IPS-20b (cell line): ENCODE measurements around the gene CEP104.
"Not testable (repeated sequence)": the region's sequence is repeated elsewhere in the genome, so short reads cannot be mapped to it uniquely, and the experiment has no call there.

ENCODE experiments used
- H3K27ac ChIP-seq: one replicate; pipeline ENCODE4 v1.5.1; 2013; ENCODE audit warnings: low read length
- H3K27me3 ChIP-seq: 2 replicates; pipeline ENCODE4 v1.6.1; 2013; ENCODE audit warnings: mild to moderate bottlenecking, low read length, inconsistent platforms; ENCODE audit not compliant: insufficient read depth
- H3K36me3 ChIP-seq: 2 replicates; pipeline ENCODE4 v1.6.1; 2013; ENCODE audit warnings: low read depth, mild to moderate bottlenecking, inconsistent platforms, low read length, moderate library complexity; ENCODE audit not compliant: insufficient read depth
- H3K4me1 ChIP-seq: 2 replicates; pipeline ENCODE4 v1.6.1; 2013; ENCODE audit warnings: mild to moderate bottlenecking, control low read depth, inconsistent platforms, low read length, moderate library complexity; ENCODE audit not compliant: insufficient read depth
- H3K4me3 ChIP-seq: 2 replicates; pipeline ENCODE4 v1.5.1; 2013; ENCODE audit warnings: mild to moderate bottlenecking, low read length, inconsistent platforms
- H3K9ac ChIP-seq: 2 replicates; pipeline ENCODE4 v1.6.1; 2013; ENCODE audit warnings: low read depth, mild to moderate bottlenecking, inconsistent platforms, low read length, moderate library complexity
- H3K9me3 ChIP-seq: 2 replicates; pipeline ENCODE4 v1.6.1; 2013; ENCODE audit warnings: mild to moderate bottlenecking, low read depth, low read length, inconsistent platforms; ENCODE audit not compliant: insufficient read depth

The CEP104 gene

GRCh38 chr1:3820316-3820715, 36.7 kb downstream of the CEP104 start:
- Histone ChIP-seq H3K9ac (no peak overlapping the region), H3K36me3 (peaks cover 12% of the 10 kb centered on the region), H3K4me3 (no peak overlapping the region), H3K9me3 (no peaks in the 10 kb centered on the region), H3K4me1 (no peaks in the 10 kb centered on the region), H3K27ac (no peak overlapping the region), H3K27me3 (no peaks in the 10 kb centered on the region)

DNA sequence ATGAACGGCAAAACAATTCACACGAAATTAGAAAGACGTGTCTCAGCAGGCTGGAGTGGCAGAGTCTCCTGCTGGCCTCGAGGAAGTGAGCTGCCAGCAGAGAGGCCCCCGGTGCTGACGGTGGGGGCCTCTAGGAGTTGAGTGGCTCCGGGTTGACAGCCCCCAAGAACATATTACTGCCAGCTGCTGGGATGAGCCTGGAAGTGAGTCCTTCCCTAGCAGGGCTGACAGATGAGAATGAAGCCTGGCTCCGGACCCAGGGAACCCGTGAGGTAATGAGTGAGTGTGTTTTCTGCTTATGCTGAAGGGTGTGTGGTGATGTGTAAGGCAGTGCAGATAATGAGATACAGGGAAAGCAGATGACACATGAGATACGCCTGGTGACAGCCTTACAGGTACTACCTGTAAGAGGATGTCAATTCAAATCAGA, 37.2 kb downstream of the CEP104 start:
- Histone ChIP-seq H3K9ac (no peak overlapping the region), H3K9me3 (no peaks in the 10 kb centered on the region), H3K36me3 (peaks cover 10% of the 10 kb centered on the region; the same call in 1 of the 2 replicates), H3K27me3 (no peaks in the 10 kb centered on the region), H3K4me3 (no peak overlapping the region), H3K4me1 (no peaks in the 10 kb centered on the region), H3K27ac (no peak overlapping the region)

DNA sequence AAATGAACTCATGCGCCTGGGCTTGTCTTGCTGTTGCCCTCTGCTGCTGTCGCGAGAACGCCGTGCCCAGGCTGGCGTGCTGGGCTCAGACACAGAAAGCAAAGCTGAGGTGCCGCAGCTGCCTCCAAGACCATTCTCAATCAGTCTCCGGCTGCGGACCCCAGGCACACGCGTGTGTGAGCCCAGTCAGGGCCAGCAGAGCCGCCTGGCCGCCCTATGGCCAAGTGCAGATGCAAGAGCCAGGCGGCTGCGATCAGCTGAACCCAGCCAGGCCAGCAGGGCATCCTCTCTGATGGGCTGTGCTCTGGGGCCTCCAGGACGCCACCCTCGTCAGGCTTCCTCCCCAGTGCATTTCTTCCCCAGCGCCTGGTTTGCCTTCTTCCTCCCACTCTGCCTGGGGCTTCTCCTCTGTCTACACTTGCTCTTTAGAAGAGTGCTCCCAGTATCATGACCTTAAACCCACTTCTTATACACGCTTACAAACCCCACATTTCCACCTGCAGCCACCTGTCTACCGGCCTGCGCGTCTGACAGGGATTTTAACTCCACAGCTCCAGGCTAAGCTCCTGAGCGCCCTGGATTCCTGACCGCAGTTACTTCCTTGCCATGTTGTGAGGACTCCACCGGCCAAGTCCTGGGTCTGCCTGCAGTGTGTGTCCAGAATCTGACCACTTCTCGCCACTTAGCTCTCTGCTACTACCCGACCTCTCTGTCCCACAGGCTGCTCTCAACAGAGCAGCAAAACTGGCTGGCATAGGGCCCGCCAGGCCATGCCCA, 39.0 kb downstream of the CEP104 start:
- Histone ChIP-seq H3K27me3 (no peaks in the 10 kb centered on the region), H3K4me3 (no peak overlapping the region), H3K27ac (no peak overlapping the region), H3K4me1 (no peaks in the 10 kb centered on the region), H3K9me3 (no peaks in the 10 kb centered on the region), H3K9ac (no peak overlapping the region; the same call in 1 of the 2 replicates), H3K36me3 (peaks cover 5% of the 10 kb centered on the region; the same call in 1 of the 2 replicates)

- peaks cover 5% of the 10 kb centered on the region; the same call in 1 of the 2 replicates for H3K36me3 ChIP-seq
- no peak overlapping the region for H3K4me3 ChIP-seq
- H3K9me3 ChIP-seq: no peaks in the 10 kb centered on the region
These were observed 39.8 kb downstream of the CEP104 start for GRCh38 chr1:3817138-3817740.

GRCh38 chr1:3816331-3817137, 40.5 kb downstream of the CEP104 start:
- H3K9ac ChIP-seq: no peak overlapping the region
- no peak overlapping the region for H3K4me3 ChIP-seq
- no peak overlapping the region for H3K27ac ChIP-seq
- no peaks in the 10 kb centered on the region for H3K9me3 ChIP-seq
- H3K27me3 ChIP-seq: no peaks in the 10 kb centered on the region
- H3K36me3 ChIP-seq: peaks cover 5% of the 10 kb centered on the region; the same call in 1 of the 2 replicates
- H3K4me1 ChIP-seq: no peaks in the 10 kb centered on the region

More at GRCh38 chr1:3817138-3817740, 39.8 kb downstream of the CEP104 start:
- no peaks in the 10 kb centered on the region for H3K27me3 ChIP-seq
- H3K9ac ChIP-seq: no peak overlapping the region
- no peaks in the 10 kb centered on the region for H3K4me1 ChIP-seq
- no peak overlapping the region for H3K27ac ChIP-seq

GRCh38 chr1:3814771-3815561, 42.0 kb downstream of the CEP104 start:
- H3K36me3 ChIP-seq: no peaks in the 10 kb centered on the region; the same call in 1 of the 2 replicates
- no peaks in the 10 kb centered on the region for H3K27me3 ChIP-seq
- no peaks in the 10 kb centered on the region for H3K4me1 ChIP-seq

GRCh38 chr1:3814065-3814464, 42.9 kb downstream of the CEP104 start:
- no peak overlapping the region for H3K9ac ChIP-seq
- H3K27ac ChIP-seq: no peak overlapping the region
- no peaks in the 10 kb centered on the region for H3K9me3 ChIP-seq
- H3K4me1 ChIP-seq: no peaks in the 10 kb centered on the region
- H3K27me3 ChIP-seq: no peaks in the 10 kb centered on the region
- H3K36me3 ChIP-seq: no peaks in the 10 kb centered on the region; the same call in 1 of the 2 replicates
- H3K4me3 ChIP-seq: no peak overlapping the region

More at GRCh38 chr1:3814771-3815561, 42.0 kb downstream of the CEP104 start:
- Histone ChIP-seq H3K9ac (no peak overlapping the region), H3K27ac (no peak overlapping the region), H3K9me3 (no peaks in the 10 kb centered on the region), H3K4me3 (no peak overlapping the region)

GRCh38 chr1:3811595-3811911, 45.5 kb downstream of the CEP104 start:
- Histone ChIP-seq H3K9me3 (peaks cover 11% of the 10 kb centered on the region; the same call in 1 of the 2 replicates), H3K4me3 (no peak overlapping the region), H3K27ac (no peak overlapping the region), H3K4me1 (no peaks in the 10 kb centered on the region), H3K9ac (no peak overlapping the region), H3K36me3 (no peaks in the 10 kb centered on the region; the same call in 1 of the 2 replicates), H3K27me3 (no peaks in the 10 kb centered on the region)

DNA sequence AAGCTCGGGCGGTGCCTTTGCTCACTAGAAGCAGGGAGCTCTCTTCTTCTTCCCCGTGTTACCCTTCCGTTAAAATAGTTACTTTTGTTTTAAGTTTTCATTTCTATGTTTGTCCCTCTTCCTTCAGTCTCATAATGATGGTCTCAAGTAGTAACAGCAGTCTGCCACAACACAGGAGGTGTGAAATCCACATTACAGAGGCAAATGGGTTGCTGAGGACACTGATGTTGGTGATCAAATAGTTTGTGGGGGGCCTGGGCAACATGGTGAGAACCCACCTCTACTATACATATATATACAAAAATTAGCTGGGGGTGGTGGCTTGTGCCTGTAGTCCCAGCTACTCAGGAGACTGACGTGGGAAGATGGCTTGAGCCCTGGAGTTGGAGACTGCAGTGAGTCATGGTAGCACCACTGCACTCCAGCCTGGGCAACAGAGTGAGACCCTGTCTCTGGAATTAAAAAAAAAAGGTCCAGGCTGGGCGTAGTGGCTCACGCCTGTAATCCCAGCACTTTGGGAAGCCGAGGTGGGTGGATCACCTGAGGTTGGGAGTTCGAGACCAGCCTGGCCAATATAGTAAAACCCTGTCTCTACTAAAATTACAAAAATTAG, 46.8 kb downstream of the CEP104 start:
- H3K36me3 ChIP-seq, H3K27me3 ChIP-seq, H3K4me3 ChIP-seq, H3K4me1 ChIP-seq, H3K9ac ChIP-seq, H3K27ac ChIP-seq: not testable (repeated sequence)
- peaks cover 13% of the 10 kb centered on the region; the same call in 1 of the 2 replicates for H3K9me3 ChIP-seq

DNA sequence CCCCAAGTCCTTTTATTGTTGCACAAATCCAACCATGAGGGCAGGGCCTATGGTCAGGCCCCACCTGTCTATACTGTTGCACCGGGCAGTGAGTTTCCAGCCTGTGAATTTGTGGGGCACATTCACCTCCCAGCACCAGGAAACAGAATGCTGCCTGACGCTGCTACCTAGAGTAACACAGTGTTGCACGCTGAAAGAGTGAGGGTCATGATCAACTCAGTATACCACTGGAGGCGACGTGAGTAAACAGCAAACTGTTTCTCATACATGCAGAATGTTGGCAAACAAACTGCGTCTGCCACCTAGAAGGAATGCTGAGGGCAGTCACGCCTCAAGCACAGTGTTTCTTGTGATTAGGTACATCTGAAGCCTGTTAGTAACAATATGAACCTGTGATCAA, 47.3 kb downstream of the CEP104 start:
- Histone ChIP-seq H3K27me3 (no peaks in the 10 kb centered on the region), H3K4me3 (no peak overlapping the region), H3K4me1 (no peaks in the 10 kb centered on the region), H3K9ac (no peak overlapping the region), H3K27ac (no peak overlapping the region), H3K9me3 (peaks cover 13% of the 10 kb centered on the region; the same call in 1 of the 2 replicates), H3K36me3 (no peaks in the 10 kb centered on the region)

GRCh38 chr1:3807769-3808168, 49.2 kb downstream of the CEP104 start:
- Histone ChIP-seq H3K27me3 (no peaks in the 10 kb centered on the region), H3K4me3 (no peak overlapping the region), H3K9me3 (peaks cover 13% of the 10 kb centered on the region; the same call in 1 of the 2 replicates), H3K9ac (no peak overlapping the region), H3K4me1 (no peaks in the 10 kb centered on the region), H3K27ac (no peak overlapping the region), H3K36me3 (no peaks in the 10 kb centered on the region)
